SK-MEL-5 (cell line): ENCODE measurements around the gene VPREB3. TPM values are rescaled to one million over a fixed set of nuclear protein-coding genes. Genes with fewer than 3 reads are reported as not detected.
A peak's percentile ranks its signal among the peaks of the same experiment; 100 is the strongest.

Source experiments
- DNase-seq: peaks from one replicate; pipeline ENCODE4 v3.0.0-alpha.2; 2016; ENCODE audit warnings: low read depth, low spot score
- in situ Hi-C: cut with HindIII; loops from 2 replicates; pipeline ENCODE4 v1.10.0; 2016; ENCODE audit warnings: low sequenced_read_pairs, high pct_unique_total_duplicates, low pct_unique_long_range_greater_than_20kb
- polyA plus RNA-seq, 2 experiments: library from polyadenylated mRNA; depleted of rRNA; stranded (reverse); fragments of >200 nt; gene quantifications; 2 replicates each; pipeline ENCODE4 v1.2.3, GENCODE V29; 2015
- total RNA-seq: library from RNA; depleted of rRNA; stranded (reverse); fragments of >200 nt; shearing (Covaris generic); gene quantifications from 2 replicates; pipeline ENCODE4 v1.2.3, GENCODE V29; 2014; rRNA removed

The VPREB3 gene
- total RNA-seq: not detected in 2 replicates
- polyA plus RNA-seq (2015; cell fraction: cytosol; rRNA removed): not detected in 2 replicates
- polyA plus RNA-seq (2015; cell fraction: nucleus; rRNA removed): 0.44 TPM in 1 of 2 replicates, not detected in the other

- no peak for DNase-seq
- in situ Hi-C loops: no loop called here
Observed at GRCh38 chr22:23754220-23754919, at the start of gene VPREB3. Gene VPREB3, minus strand, starts transcription at chr22:23754425. Its CDS starts 62 bp downstream, at chr22:23754363.

- in situ Hi-C loops: no loop called here
- DNase-seq: no peak
Observed at GRCh38 chr22:23803001-23803819, 49.0 kb upstream of the VPREB3 start.

GRCh38 chr22:23801886-23802377 lies 47.7 kb upstream of the VPREB3 start:
- in situ Hi-C loops: no loop called here
- DNase-seq: no peak

- no peak for DNase-seq
- in situ Hi-C loops: no loop called here
Observed at GRCh38 chr22:23801238-23801821, 47.1 kb upstream of the VPREB3 start.

- no peak for DNase-seq
- in situ Hi-C loops: no loop called here
Observed at GRCh38 chr22:23800297-23801237, 46.3 kb upstream of the VPREB3 start.

GRCh38 chr22:23796461-23796860 lies 42.2 kb upstream of the VPREB3 start:
- in situ Hi-C loops: no loop called here
- DNase-seq: peak; percentile 84

GRCh38 chr22:23793326-23793725 lies 39.1 kb upstream of the VPREB3 start:
- in situ Hi-C loops: no loop called here
- DNase-seq: no peak

- in situ Hi-C loops: no loop called here
- DNase-seq: no peak
Observed at GRCh38 chr22:23791738-23792645, 37.8 kb upstream of the VPREB3 start.

GRCh38 chr22:23790819-23791737 lies 36.9 kb upstream of the VPREB3 start:
- in situ Hi-C loops: no loop called here
- DNase-seq: no peak

GRCh38 chr22:23789638-23790037 lies 35.4 kb upstream of the VPREB3 start:
- peak; percentile 57 for DNase-seq
- in situ Hi-C loops: no loop called here

- in situ Hi-C loops: no loop called here
Observed at GRCh38 chr22:23789121-23789520, 34.9 kb upstream of the VPREB3 start.

GRCh38 chr22:23787910-23788309 lies 33.7 kb upstream of the VPREB3 start:
- DNase-seq: no peak
- in situ Hi-C loops: no loop called here

More at GRCh38 chr22:23789121-23789520, 34.9 kb upstream of the VPREB3 start:
- no peak for DNase-seq

GRCh38 chr22:23787600-23787896 lies 33.3 kb upstream of the VPREB3 start:
- no peak for DNase-seq
- in situ Hi-C loops: no loop called here

- peak; percentile 86 for DNase-seq
- in situ Hi-C loops: no loop called here
Observed at GRCh38 chr22:23786752-23787599, 32.8 kb upstream of the VPREB3 start, which contains the start of gene SMARCB1. Gene SMARCB1, plus strand, starts transcription at chr22:23786966. Its CDS starts 204 bp downstream, at chr22:23787170.
